Middle frontal gyrus (tissue), 1 donor: Measurements from ENCODE around the gene ARL8A.

Experiments
- DNase-seq: peaks from one replicate; pipeline ENCODE4 v3.0.0-alpha.2; 2015; ENCODE audit warnings: low spot score; ENCODE audit errors: extremely low spot score

The ARL8A gene

GRCh38 chr1:202084791-202085681 lies 59.5 kb downstream of the ARL8A start:
- DNase-seq, result peak; percentile 77
